GM19043 (cell line): ENCODE results near the gene RNF13.
"Not testable (repeated sequence)": the region's sequence is repeated elsewhere in the genome, so short reads cannot be mapped to it uniquely, and the experiment has no call there.

ENCODE experiments used
- ATAC-seq: cut with Tn5 transposase; IDR thresholded peaks from one replicate; pipeline ENCODE4 v1.9.1; 2021; ENCODE audit warnings: low read depth; ENCODE audit not compliant: unreplicated experiment

The RNF13 gene

DNA sequence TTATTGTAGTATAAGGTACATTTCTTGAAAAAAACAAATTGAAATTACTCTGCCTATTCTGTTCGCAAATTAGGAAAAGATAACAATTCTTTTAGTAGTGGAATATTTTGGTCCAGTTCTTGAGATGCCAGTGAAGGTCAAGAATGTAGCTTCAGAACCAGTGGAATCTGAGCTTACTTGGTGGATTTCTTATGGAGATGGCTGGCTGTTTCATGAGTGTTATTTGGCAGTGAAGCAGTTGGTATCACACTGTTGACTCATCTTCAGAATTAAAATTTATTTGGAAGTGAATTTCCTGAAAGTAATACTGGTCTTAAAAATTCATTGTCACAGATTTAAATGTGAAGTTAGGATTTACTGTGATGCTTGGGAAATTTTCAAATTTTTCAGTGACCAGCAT, 19.1 kb downstream of the RNF13 start:
- ATAC-seq = no peak

DNA sequence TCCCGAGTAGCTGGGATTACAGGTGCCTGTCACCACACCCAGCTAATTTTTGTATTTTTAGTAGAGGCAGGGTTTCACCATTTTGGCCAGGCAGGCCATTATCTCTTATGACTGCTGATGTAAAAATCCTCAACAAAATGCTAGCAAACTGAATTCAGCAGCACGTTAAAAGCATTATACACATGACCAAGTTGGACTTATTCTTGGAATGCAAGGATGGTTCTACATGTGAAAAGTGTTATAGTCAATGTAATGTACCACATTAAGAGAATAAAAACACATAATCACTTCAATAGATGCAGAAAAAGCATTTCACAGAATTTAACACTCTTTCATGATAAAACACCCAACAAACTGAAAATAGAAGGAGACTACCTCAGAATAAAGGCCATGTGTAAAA, 20.2 kb downstream of the RNF13 start:
- ATAC-seq = no peak

DNA sequence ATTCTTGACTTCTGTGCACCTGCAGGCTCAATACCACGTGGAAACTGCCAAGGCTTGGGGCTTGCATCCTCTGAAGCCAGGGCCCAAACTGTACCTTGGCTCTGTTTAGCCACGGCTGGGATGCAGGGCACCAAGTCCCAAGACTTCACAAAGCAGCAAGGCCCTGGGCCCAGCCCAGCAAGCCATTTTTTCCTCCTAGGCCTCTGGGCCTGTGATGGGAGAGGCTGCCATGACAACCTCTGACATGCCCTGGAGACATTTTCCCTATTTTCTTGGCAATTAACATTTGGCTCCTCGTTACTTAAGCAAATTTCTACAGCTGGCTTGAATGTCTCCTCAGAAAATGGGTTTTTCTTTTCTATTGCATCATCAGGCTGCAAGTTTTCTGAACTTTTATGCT, 25.5 kb downstream of the RNF13 start:
- ATAC-seq = not testable (repeated sequence)

DNA sequence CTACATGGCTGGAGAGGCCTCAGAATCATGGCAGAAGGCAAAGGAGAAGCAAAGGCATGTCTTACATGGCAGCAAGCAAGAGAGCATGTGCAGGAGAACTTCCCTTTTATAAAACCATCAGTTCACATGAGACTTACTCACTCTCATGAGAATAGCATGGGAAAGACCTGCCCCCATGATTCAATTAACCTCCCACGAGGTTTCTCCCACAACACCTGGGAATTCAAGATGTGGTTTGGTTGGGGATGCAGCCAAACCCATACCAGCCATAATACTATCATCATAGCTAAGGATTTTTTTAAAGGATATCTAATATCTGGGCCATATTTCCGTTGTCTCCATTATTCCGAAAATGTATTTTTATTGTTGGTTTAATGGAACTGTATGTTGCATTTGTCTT, 26.5 kb downstream of the RNF13 start:
- ATAC-seq = not testable (repeated sequence)

DNA sequence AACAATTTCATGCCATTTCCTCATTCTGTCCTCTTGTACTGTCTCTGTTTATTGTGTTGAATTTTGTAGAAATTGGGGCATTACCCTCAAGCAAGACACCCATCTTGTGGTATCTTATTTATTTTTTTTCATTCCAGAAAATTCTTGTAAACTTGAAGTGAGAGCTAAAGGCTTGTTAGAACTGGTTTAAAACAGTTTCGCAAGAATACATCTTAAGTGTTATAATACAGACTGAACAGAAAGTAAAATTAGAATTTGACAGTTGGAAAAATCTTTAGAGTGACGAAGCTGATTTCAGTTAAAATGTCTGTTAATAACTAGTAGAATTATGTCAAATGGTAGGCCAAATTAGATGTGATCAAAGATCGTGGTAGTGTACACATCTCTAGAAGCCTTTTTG, 26.9 kb downstream of the RNF13 start:
- ATAC-seq = no peak

DNA sequence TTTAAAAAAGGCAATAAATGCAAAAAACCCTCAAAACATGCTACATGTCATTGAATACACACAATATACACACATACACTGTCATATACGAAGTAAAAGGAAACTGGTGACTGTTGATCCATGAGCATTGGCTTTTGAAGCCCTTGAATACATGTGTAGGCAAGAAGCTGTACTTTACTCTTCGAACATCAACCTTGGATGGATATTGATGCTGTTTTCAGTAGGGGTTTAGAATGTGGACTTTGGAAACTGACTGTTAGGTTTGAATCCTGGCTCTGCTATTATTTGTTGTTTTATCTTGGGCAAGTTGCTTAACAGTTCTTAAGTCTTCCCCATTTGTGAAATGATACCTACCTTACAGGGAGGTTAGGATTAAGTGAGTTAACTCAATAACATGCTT, 30.5 kb downstream of the RNF13 start:
- ATAC-seq = no peak

DNA sequence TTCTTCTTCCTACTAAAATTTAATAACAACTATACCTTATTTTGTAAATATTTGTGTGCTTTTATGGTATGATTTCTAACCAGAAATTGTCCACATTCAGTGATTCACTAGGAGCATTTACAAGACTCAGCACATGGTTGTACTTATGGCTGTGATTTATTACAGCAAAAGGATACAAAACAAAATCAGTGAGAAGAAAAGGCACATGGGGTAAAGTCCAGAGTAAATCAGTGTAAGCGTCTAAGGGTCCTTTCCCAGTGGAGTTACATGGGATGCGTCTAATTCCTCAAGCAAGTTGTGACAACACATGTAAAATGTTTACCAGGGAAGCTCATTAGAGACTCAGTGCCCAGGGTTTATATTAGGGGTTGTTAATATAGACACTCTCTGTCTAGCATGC, 31.1 kb downstream of the RNF13 start:
- no peak for ATAC-seq

DNA sequence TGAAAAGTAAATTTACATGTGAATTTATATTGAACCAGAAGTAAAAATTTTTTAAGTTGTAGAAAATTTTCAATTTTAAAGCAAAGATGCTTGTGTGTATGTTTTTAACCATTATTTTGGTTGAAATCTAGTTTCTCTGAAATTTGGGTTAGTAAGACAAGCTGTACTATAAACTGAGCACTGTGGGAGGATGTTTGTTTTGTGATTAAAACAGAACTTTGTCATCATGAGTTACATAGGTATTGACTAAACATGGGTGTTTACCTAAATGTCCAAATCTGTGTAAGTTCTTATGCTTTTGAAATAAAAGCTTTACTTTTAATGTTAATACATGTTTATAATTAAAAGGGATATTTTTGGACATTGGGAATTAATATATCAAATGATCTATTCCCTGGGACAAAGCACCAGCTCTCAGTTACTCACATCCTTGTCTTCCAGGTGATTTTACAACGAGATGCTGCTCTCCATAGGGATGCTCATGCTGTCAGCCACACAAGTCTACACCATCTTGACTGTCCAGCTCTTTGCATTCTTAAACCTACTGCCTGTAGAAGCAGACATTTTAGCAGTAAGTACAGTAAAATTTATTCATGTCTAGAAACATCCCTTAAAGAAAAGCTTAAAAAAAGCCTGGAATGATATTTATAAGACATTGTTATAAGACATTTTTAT, 32.7 kb downstream of the RNF13 start:
- no peak for ATAC-seq

DNA sequence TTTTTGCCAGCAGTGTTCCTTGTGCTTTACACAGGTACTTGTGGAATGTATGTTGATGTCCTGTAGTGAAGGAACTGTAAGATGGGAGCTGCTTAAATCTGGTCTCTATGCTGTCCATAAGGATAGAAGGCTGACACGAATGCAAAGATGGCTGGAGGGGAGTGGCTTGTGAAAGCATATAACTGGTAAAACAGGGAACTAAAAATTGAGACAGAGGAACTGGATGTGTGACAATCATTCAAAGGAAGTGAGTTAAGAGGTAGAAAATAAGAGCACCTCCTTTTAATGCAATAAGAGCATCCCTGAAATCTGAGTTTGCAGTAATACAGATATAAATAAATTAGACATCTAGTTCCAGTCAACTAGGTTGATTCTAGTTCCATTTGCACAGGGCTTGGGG, 35.2 kb downstream of the RNF13 start:
- no peak for ATAC-seq

DNA sequence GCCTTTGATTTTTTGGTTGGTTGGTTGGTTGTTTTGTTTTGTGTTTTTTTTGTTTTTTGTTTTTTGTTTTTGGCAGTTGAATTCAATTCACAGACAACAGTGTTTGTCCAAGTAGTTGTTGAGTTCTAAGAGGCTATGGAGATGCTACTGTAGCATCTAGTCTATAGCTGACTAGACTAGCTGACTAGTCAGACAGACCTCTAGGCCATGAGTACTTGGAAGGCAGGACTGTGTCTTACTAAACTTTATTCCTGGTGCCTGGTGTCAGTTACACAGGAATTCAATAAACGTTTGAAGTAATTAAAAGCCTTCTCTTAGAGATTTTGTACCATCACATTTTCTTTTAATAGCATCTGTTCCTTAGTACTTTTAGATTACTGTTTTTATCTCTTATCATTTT, 35.7 kb downstream of the RNF13 start:
- no peak for ATAC-seq

DNA sequence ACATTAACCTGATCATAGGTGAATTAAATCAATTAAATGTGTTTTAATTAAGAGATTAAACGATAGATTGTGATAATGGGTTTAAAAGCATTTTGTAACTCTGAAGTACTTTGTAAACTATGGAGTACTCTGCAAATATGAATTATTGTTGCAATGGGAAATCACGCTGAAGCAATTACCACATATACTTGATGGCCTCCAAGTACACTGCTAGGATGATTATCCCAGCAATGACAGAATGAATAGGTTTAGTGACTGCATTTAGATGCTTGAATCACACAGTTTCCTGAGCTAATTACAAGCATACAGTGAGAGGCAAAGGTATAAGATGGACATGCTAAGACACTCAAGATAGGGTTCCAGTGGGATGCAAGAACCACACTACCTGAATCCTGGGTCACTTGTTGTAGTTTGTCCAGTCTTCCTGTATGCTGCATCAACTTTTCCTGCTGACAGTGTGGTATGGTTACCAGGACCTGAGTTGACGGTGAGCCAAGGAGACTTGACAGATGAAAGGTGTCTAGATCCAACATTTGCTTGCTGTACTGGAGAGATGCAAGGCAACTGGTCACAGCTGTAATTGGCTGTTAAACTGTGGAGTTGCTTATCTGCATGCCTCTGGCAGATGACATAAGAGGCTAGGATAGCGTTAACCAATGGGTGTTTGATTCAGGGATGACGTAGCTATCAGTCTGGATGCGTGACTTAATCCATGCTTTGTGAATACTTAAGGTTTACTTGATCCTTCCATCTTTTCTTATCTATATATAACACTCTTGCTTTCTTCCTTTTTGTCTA, 38.0 kb downstream of the RNF13 start:
- ATAC-seq = no peak

DNA sequence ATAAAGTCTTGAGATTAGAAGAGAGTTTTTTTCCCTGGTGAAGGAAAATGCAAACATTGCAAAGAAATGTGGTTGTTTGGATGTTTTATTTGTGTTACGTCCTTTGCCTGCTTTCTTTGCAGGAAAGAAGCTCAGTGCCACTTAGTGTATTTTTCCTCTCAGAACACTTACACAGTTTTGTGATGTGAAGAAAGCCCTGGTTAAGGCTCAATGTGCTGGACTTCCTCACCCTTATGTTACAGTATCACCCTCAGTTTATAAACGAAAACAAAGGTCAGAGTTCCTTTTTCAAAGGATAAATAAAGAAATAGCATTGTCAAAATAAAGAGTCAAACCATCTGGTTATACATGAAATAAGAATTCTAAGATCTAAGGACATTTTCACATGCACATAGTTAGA, 45.9 kb downstream of the RNF13 start:
- no peak for ATAC-seq

DNA sequence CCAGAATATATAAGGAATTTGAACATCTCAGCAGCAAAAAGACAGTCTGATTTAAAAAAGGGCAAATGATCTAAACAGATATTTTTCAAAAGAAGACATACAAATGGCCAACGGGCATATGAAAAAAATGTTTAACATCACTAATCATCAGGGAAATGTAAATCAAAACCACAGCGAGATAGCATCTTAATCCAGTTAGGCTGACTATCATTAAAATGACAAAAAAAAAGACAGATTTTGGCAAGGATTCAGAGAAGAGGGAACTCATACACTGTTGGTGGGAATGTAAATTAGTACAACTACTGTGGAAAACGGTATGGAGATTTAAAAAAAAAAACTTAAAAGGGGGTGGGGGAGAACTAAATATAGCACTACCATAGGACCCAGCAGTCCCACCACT, 47.9 kb downstream of the RNF13 start:
- ATAC-seq = no peak

DNA sequence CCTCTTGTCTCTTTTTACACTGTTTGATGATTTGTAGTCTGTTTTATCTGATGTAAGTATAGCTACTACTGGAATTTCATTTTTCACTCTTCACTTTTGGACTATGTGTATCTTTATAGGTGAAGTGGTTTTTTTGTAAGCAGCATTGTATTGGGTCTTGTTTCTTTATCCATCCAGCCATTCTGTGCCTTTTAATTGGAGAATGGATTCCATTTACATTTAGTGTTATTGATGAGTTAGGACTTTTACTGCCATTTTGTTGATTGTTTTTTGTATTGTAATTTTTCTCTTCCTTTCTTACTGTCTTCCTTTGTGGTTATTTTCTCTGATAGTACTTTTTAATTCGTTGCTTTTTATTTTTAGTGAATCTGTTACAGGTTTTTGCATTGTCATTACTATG, 54.5 kb downstream of the RNF13 start:
- no peak for ATAC-seq

DNA sequence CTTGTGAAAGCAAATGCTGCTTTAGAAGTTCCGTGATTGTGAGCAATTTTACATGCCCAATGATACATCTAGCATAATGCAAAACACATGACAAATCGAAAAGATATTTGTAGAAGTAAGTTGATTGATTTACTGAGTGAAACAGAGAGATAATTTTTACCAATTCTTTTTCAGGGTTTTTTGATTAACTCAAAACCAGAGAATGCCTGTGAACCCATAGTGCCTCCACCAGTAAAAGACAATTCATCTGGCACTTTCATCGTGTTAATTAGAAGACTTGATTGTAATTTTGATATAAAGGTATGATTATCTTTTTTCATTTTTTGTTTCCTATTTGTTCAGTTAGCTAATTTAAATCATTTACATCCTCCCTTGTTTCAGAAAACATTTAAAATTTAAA, 58.8 kb downstream of the RNF13 start:
- no peak for ATAC-seq

DNA sequence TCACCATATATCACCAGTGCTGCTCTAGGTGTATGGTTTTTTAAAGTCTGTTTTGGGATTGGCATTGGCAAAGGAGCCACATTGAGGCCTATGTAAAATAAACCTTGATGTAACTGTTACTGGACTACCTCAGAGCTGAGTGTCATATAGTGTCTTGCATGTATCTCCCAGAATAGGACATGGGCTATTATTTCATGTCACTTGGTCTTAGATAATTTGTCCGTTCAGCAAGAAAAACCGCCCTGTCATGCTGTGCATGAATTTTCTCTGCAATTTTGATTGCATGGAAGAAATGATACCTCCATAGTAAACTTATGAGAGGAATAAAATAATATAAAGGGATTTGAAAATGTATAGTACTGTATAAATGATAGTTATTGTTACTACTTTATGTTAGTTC, 59.6 kb downstream of the RNF13 start:
- ATAC-seq = no peak

DNA sequence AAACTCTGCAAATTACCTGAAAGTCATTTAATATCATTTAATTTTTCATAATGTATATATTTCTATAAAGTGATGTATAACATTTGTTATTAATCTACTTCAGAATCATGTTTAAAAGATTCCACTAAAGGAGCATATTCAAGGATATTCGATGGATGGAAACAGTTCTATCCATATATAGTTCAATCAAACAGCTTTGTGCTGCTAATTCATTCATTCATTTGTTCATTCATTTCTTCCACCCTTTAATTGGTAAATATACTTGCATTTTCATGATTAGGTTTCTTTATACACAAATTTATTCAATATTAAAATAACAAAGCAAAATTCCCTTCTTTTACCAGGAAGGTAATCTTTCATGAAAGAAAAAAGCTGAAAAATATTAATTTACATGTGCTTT, 64.7 kb downstream of the RNF13 start:
- no peak for ATAC-seq

DNA sequence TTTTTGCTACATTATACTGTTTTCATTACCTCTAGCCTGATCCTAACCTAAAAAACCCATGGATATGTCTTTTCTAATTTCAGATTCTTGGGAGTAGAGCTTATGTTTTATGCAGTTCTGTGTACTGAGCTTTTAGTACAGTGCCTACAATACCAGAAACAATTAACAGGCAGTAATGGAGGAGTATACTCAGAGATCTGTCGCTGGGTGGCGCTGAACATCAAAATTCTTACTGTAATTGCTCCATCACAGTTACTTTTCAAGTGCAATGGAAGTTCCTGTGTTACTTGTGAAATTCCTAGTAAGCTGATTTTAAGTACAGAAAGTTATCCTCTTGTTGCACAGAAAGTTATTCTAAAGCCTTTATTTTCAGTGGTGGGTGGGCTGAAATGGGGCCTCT, 66.9 kb downstream of the RNF13 start:
- peak; percentile 58 for ATAC-seq

DNA sequence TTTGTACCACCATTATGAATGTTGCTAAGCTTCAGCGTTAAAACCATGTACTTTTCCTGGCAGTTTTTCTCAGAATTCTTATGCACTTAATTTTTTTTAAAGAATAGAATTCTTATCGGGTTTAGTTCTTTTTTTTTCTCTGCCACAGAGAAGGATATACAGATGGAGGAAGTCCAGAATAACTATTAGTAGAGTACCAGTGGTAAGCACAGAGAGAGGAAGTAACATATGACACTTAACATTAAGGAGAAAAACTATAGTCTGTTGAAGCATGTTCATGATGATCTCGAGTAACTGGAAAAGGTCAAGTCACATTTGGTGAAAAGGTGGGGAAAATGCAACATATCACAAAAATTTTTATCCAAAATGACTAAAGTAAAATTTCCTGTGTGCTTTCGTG, 68.9 kb downstream of the RNF13 start:
- no peak for ATAC-seq

DNA sequence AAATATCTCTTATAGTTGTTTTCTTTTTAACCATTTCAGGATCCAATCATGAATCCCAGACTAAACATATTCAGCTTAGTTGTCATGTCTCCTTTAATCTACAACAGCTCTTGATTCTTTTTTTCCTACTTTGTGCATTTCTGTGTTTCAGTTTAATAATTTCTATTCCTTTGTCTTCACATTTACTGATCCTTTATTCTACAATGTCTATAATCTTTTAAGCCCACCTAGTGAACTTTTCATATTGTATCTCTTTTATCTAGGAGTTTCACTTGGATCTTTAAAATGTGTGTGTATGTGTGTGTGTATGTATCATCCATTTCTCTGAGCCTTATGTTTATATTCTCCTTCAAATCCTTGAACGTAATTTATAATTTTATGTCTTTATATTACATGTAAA, 70.1 kb downstream of the RNF13 start:
- ATAC-seq = no peak

DNA sequence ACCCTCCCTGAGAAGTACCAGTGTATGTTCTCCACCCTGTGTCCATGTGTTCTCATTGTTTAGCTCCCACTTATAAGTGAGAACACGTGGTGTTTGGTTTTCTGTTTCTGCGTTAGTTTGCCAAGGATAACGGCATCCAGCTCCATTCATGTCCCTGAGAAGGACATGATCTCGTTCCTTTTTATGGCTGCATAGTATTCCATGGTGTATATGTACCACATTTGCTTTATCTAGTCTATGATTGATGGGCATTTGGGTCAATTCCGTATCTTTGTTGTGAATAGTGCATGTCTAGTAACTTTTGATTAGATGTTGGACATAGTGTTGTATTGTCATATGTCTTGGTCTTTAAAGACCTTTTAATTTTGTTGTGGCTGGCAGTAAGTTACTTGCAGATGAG, 70.8 kb downstream of the RNF13 start:
- not testable (repeated sequence) for ATAC-seq

DNA sequence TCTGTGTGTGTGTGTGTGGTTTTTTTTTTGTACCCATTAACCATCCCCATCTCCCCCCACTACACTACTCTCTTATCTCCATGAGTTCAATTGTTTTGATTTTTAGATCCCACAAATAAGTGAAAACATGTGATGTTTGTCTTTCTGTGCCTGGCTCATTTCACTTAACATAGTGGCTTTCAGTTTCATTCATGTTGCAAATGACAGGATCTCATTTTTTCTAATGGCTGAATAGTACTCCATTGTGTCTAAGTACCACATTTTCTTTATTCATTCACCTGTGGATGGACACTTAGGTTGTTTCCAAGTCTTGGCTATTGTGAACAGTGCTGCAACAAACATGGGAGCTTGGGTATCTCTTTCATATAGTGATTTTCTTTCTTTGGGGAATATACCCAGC, 71.8 kb downstream of the RNF13 start:
- ATAC-seq = not testable (repeated sequence)
